ENCODE data around the gene LGALS3BP.

GRCh38 chr17:78922816-78923498, 56.8 kb downstream of the LGALS3BP start:
- TF ChIP-seq EZH2 (IDR thresholded peaks at IDR 0.05; ENCODE audit: low read length) (no peak), CTCF (optimal IDR thresholded peaks at IDR 0.05 in 1 of 3, IDR thresholded peaks at IDR 0.05 in 1 of 3, conservative IDR thresholded peaks at IDR 0.05 in 1 of 3; ENCODE audit: extremely low read depth in 1 of 3, insufficient read depth in 2 of 3, low read length in 3 of 3) (no peak)
